Activated naive CD8-positive, alpha-beta T cell treated with anti-CD3 and anti-CD28 coated beads for 36 hours (primary cell): Measurements from ENCODE around the gene FBF1. TPM values are rescaled to one million over a fixed set of nuclear protein-coding genes. Genes with fewer than 3 reads are reported as not detected.

ENCODE experiments used
- DNase-seq: peaks from one replicate; pipeline ENCODE4 v3.0.0; 2021
- H3K27ac Mint-ChIP-seq: one replicate; pipeline ENCODE4 v1.8.0; 2022; ENCODE audit warnings: mild to moderate bottlenecking, moderate library complexity, mixed read lengths
- H3K27me3 Mint-ChIP-seq: one replicate; pipeline ENCODE4 v1.8.0; 2022; ENCODE audit warnings: mild to moderate bottlenecking, mixed read lengths
- H3K36me3 Mint-ChIP-seq: one replicate; pipeline ENCODE4 v1.8.0; 2021; ENCODE audit warnings: mild to moderate bottlenecking, mixed read lengths
- H3K4me1 Mint-ChIP-seq: one replicate; pipeline ENCODE4 v1.8.0; 2021; ENCODE audit warnings: mixed read lengths
- H3K4me3 Mint-ChIP-seq: one replicate; pipeline ENCODE4 v1.8.0; 2022; ENCODE audit warnings: mild to moderate bottlenecking, moderate library complexity, mixed read lengths
- H3K9me3 Mint-ChIP-seq: one replicate; pipeline ENCODE4 v1.8.0; 2022; ENCODE audit warnings: mixed read lengths
- total RNA-seq, 2 experiments: library from RNA; stranded (reverse); gene quantifications; one replicate each; pipeline ENCODE4 v1.2.3, GENCODE V29; 2021

Gene FBF1
- total RNA-seq, 2 experiments from 2014 or later, result 14.9 to 16.6 TPM

GRCh38 chr17:75913537-75914210, 27.2 kb downstream of the FBF1 start:
- Mint-ChIP-seq H3K4me3 (no peak overlapping the region), H3K27ac (no peak overlapping the region), H3K36me3 (peaks cover 3% of the 10 kb centered on the region), H3K4me1 (peaks cover 5% of the 10 kb centered on the region), H3K27me3 (no peaks in the 10 kb centered on the region), H3K9me3 (no peaks in the 10 kb centered on the region)
- DNase-seq, result no peak

- peaks cover 11% of the 10 kb centered on the region for H3K4me1 Mint-ChIP-seq
- peaks cover 2% of the 10 kb centered on the region for H3K36me3 Mint-ChIP-seq
- no peaks in the 10 kb centered on the region for H3K9me3 Mint-ChIP-seq
- H3K27me3 Mint-ChIP-seq, result no peaks in the 10 kb centered on the region
- no peak overlapping the region for H3K27ac Mint-ChIP-seq
- no peak for DNase-seq
- no peak overlapping the region for H3K4me3 Mint-ChIP-seq
Measured at GRCh38 chr17:75910699-75911098, 30.1 kb downstream of the FBF1 start.

GRCh38 chr17:75909812-75910274, 31.0 kb downstream of the FBF1 start:
- Mint-ChIP-seq H3K4me1 (peaks cover 15% of the 10 kb centered on the region), H3K9me3 (no peaks in the 10 kb centered on the region), H3K27me3 (no peaks in the 10 kb centered on the region), H3K36me3 (peaks cover 2% of the 10 kb centered on the region), H3K27ac (peak overlapping the region; percentile 29), H3K4me3 (no peak overlapping the region)
- no peak for DNase-seq

GRCh38 chr17:75909051-75909811, 31.6 kb downstream of the FBF1 start:
- H3K27me3 Mint-ChIP-seq, result no peaks in the 10 kb centered on the region
- no peaks in the 10 kb centered on the region for H3K36me3 Mint-ChIP-seq
- no peaks in the 10 kb centered on the region for H3K9me3 Mint-ChIP-seq
- H3K4me3 Mint-ChIP-seq, result no peak overlapping the region
- no peak for DNase-seq
- peaks cover 15% of the 10 kb centered on the region for H3K4me1 Mint-ChIP-seq
- no peak overlapping the region for H3K27ac Mint-ChIP-seq

GRCh38 chr17:75908201-75908600, 32.6 kb downstream of the FBF1 start:
- peaks cover 15% of the 10 kb centered on the region for H3K4me1 Mint-ChIP-seq
- H3K9me3 Mint-ChIP-seq, result no peaks in the 10 kb centered on the region
- peaks cover 3% of the 10 kb centered on the region for H3K36me3 Mint-ChIP-seq
- no peak overlapping the region for H3K4me3 Mint-ChIP-seq
- no peak overlapping the region for H3K27ac Mint-ChIP-seq
- DNase-seq, result no peak
- no peaks in the 10 kb centered on the region for H3K27me3 Mint-ChIP-seq

GRCh38 chr17:75906143-75906884, 34.5 kb downstream of the FBF1 start:
- Mint-ChIP-seq H3K4me3 (peak overlapping the region; percentile 37), H3K27ac (no peak overlapping the region), H3K4me1 (peaks cover 15% of the 10 kb centered on the region), H3K9me3 (no peaks in the 10 kb centered on the region), H3K36me3 (peaks cover 9% of the 10 kb centered on the region), H3K27me3 (no peaks in the 10 kb centered on the region)
- DNase-seq, result no peak

- peak within 1 kb of the TSS; percentile 96 for H3K4me3 Mint-ChIP-seq
- no peaks in the 10 kb centered on the region for H3K27me3 Mint-ChIP-seq
- H3K4me1 Mint-ChIP-seq, result peaks cover 15% of the 10 kb centered on the region
- H3K36me3 Mint-ChIP-seq, result peaks cover 11% of the 10 kb centered on the region
- no peaks in the 10 kb centered on the region for H3K9me3 Mint-ChIP-seq
- DNase-seq, result peak; percentile 99
- peak within 1 kb of the TSS; percentile 93 for H3K27ac Mint-ChIP-seq
Measured at GRCh38 chr17:75904749-75905521, 35.9 kb downstream of the FBF1 start, which contains the start of gene MRPL38. Gene MRPL38 (minus strand): TSS chr17:75904884. CDS start chr17:75904875, 9 bp downstream.

GRCh38 chr17:75902406-75902805, 38.4 kb downstream of the FBF1 start:
- Mint-ChIP-seq H3K9me3 (no peaks in the 10 kb centered on the region), H3K27me3 (no peaks in the 10 kb centered on the region), H3K4me1 (peaks cover 14% of the 10 kb centered on the region), H3K36me3 (peaks cover 14% of the 10 kb centered on the region), H3K4me3 (no peak overlapping the region), H3K27ac (peak overlapping the region; percentile 20)
- no peak for DNase-seq

- Mint-ChIP-seq H3K36me3 (peaks cover 14% of the 10 kb centered on the region), H3K9me3 (no peaks in the 10 kb centered on the region), H3K27ac (no peak overlapping the region), H3K4me3 (no peak overlapping the region), H3K4me1 (peaks cover 16% of the 10 kb centered on the region), H3K27me3 (no peaks in the 10 kb centered on the region)
- no peak for DNase-seq
Measured at GRCh38 chr17:75901727-75902126, 39.1 kb downstream of the FBF1 start.

GRCh38 chr17:75900691-75901533, 39.9 kb downstream of the FBF1 start:
- H3K27me3 Mint-ChIP-seq, result no peaks in the 10 kb centered on the region
- no peak for DNase-seq
- peaks cover 13% of the 10 kb centered on the region for H3K4me1 Mint-ChIP-seq
- H3K27ac Mint-ChIP-seq, result no peak overlapping the region
- no peaks in the 10 kb centered on the region for H3K9me3 Mint-ChIP-seq
- no peak overlapping the region for H3K4me3 Mint-ChIP-seq
- peaks cover 14% of the 10 kb centered on the region for H3K36me3 Mint-ChIP-seq

- H3K4me3 Mint-ChIP-seq, result no peak overlapping the region
- peaks cover 24% of the 10 kb centered on the region for H3K36me3 Mint-ChIP-seq
- H3K27me3 Mint-ChIP-seq, result no peaks in the 10 kb centered on the region
- no peak for DNase-seq
- H3K27ac Mint-ChIP-seq, result no peak overlapping the region
- no peaks in the 10 kb centered on the region for H3K9me3 Mint-ChIP-seq
- peaks cover 14% of the 10 kb centered on the region for H3K4me1 Mint-ChIP-seq
Measured at GRCh38 chr17:75899767-75900468, 40.9 kb downstream of the FBF1 start.

GRCh38 chr17:75899353-75899752, 41.5 kb downstream of the FBF1 start:
- H3K4me1 Mint-ChIP-seq, result peaks cover 16% of the 10 kb centered on the region
- DNase-seq, result no peak
- no peaks in the 10 kb centered on the region for H3K27me3 Mint-ChIP-seq
- no peaks in the 10 kb centered on the region for H3K9me3 Mint-ChIP-seq
- no peak overlapping the region for H3K27ac Mint-ChIP-seq
- peaks cover 24% of the 10 kb centered on the region for H3K36me3 Mint-ChIP-seq
- H3K4me3 Mint-ChIP-seq, result no peak overlapping the region

GRCh38 chr17:75898791-75899190, 42.1 kb downstream of the FBF1 start:
- H3K36me3 Mint-ChIP-seq, result peaks cover 21% of the 10 kb centered on the region
- H3K4me3 Mint-ChIP-seq, result no peak overlapping the region
- no peaks in the 10 kb centered on the region for H3K9me3 Mint-ChIP-seq
- no peaks in the 10 kb centered on the region for H3K27me3 Mint-ChIP-seq
- peaks cover 22% of the 10 kb centered on the region for H3K4me1 Mint-ChIP-seq
- H3K27ac Mint-ChIP-seq, result no peak overlapping the region
- DNase-seq, result no peak
